HCT116 (cell line): ENCODE data around the gene DPPA4. TPM values are rescaled to one million over a fixed set of nuclear protein-coding genes. Genes with fewer than 3 reads are reported as not detected.

Experiments used
- ATAC-seq: fragments of 200-7000 bp; cut with Tn5 transposase; 2 replicates; pipeline ENCODE4 v1.9.1; 2020; ENCODE audit warnings: mild to moderate bottlenecking, moderate library complexity
- BruUV-seq: library from RNA; stranded (reverse); fragments of 400-500 nt; replicated peaks from 2 replicates; lab custom pipeline; 2021; lab: Mats Ljungman, UMichigan
- CTCF ChIA-PET: fragments of 300-600 bp; sonication (Branson Sonifier 250); formaldehyde crosslinking; loops from one replicate; lab custom pipeline; 2021; ENCODE audit warnings: antibody characterized with exemption; lab: Charles Lee
- POLR2A ChIA-PET: fragments of 300-600, 350-600 bp; sonication (Branson Sonifier 250); formaldehyde crosslinking; loops from one replicate; lab custom pipeline; 2021; ENCODE audit warnings: antibody characterized with exemption; lab: Charles Lee
- RAD21 ChIA-PET, 2 experiments: fragments of 300-600 bp; sonication (Branson Sonifier 250); formaldehyde crosslinking; loops; one replicate each; lab custom pipeline; 2023; ENCODE audit warnings: low total read pairs in 2 of 2; ENCODE audit not compliant: uncharacterized antibody in 2 of 2, unreplicated experiment in 2 of 2, low non-redundant PET in 1 of 2; lab: Charles Lee
- DNase-seq: peaks from one replicate; pipeline ENCODE4 v3.0.0-alpha.2; 2010; ENCODE audit warnings: low read depth, low spot score
- H2AFZ ChIP-seq: fragments of 200-600 bp; shearing (Covaris generic), sonication (generic); 2 replicates; pipeline ENCODE4 v1.6.1; 2017; ENCODE audit warnings: low read depth, mixed run types, mixed read lengths, antibody characterized with exemption, low read length; ENCODE audit not compliant: poor library complexity, severe bottlenecking
- H3K27ac ChIP-seq: 2 replicates; pipeline ENCODE4 v1.5.1; 2012; ENCODE audit warnings: low read depth, low read length
- H3K27me3 ChIP-seq: fragments of 200-600 bp; sonication (generic); 2 replicates; pipeline ENCODE4 v1.6.1; 2016; ENCODE audit warnings: mixed run types, low read length, mixed read lengths; ENCODE audit not compliant: insufficient read depth
- H3K36me3 ChIP-seq, 2 experiments: fragments of 200-500 bp in 1 of 2; fragments of 200-600 bp in 1 of 2; sonication (Bioruptor generic) in 1 of 2; sonication (generic) in 1 of 2; 2 replicates each; pipeline versions ENCODE4 v1.5.1 to v1.6.1; 2014 to 2016; ENCODE audit warnings: low read length in 2 of 2, inconsistent platforms in 1 of 2, mixed read lengths in 1 of 2, mixed run types in 1 of 2; ENCODE audit not compliant: insufficient read depth in 2 of 2, control insufficient read depth in 1 of 2
- H3K4me1 ChIP-seq, 2 experiments: fragments of 200-600 bp in 1 of 2; sonication (generic) in 1 of 2; 2 replicates each; pipeline versions ENCODE4 v1.5.1 to v1.6.1; 2012 to 2017; ENCODE audit warnings: low read length in 2 of 2, inconsistent platforms in 1 of 2, mild to moderate bottlenecking in 1 of 2, mixed read lengths in 1 of 2, mixed run types in 1 of 2, moderate library complexity in 1 of 2; ENCODE audit not compliant: insufficient read depth in 2 of 2, control insufficient read depth in 1 of 2
- H3K4me2 ChIP-seq: fragments of 200-600 bp; sonication (generic); 2 replicates; pipeline ENCODE4 v1.6.1; 2017; ENCODE audit warnings: mixed run types, low read length, mixed read lengths
- H3K4me3 ChIP-seq, 2 experiments: fragments of 200-600 bp in 1 of 2; sonication (generic) in 1 of 2; replicated peaks in 1 of 2; 2 replicates each; pipeline ENCODE4 v1.5.1; 2011 to 2016; ENCODE audit warnings: low read length in 2 of 2, control low read depth in 1 of 2, low read depth in 1 of 2, mild to moderate bottlenecking in 1 of 2, mixed read lengths in 1 of 2, mixed run types in 1 of 2
- H3K79me2 ChIP-seq: fragments of 200-600 bp; sonication (generic); 2 replicates; pipeline ENCODE4 v1.6.1; 2017; ENCODE audit warnings: mild to moderate bottlenecking, mixed run types, low read length, moderate library complexity, mixed read lengths; ENCODE audit not compliant: insufficient read depth
- H3K9ac ChIP-seq: fragments of 200-600 bp; sonication (generic); 2 replicates; pipeline ENCODE4 v1.6.1; 2016; ENCODE audit warnings: low read length, mixed read lengths
- H3K9me2 ChIP-seq: fragments of 200-600 bp; sonication (generic), shearing (Covaris generic); 2 replicates; pipeline ENCODE4 v1.6.1; 2017; ENCODE audit warnings: mixed run types, mild to moderate bottlenecking, moderate library complexity; ENCODE audit not compliant: insufficient read depth
- H3K9me3 ChIP-seq, 2 experiments: fragments of 200-500 bp in 1 of 2; fragments of 200-600 bp in 1 of 2; sonication (Bioruptor generic) in 1 of 2; sonication (generic) in 1 of 2; 2 replicates each; pipeline ENCODE4 v1.6.1; 2014 to 2017; ENCODE audit warnings: low read length in 2 of 2, mixed read lengths in 2 of 2, inconsistent platforms in 1 of 2, low read depth in 1 of 2, mild to moderate bottlenecking in 1 of 2, mixed run types in 1 of 2, moderate library complexity in 1 of 2; ENCODE audit not compliant: control insufficient read depth in 1 of 2, insufficient read depth in 1 of 2
- H4K20me1 ChIP-seq: fragments of 200-600 bp; sonication (generic), shearing (Covaris generic); 2 replicates; pipeline ENCODE4 v1.6.1; 2017; ENCODE audit warnings: mixed run types, mild to moderate bottlenecking, moderate library complexity; ENCODE audit not compliant: insufficient read depth
- ATF3 ChIP-seq: IDR thresholded peaks from 2 replicates; pipeline ENCODE4 v1.6.1; 2012
- CBX3 ChIP-seq: IDR thresholded peaks from 2 replicates; pipeline ENCODE4 v1.6.1; 2012; ENCODE audit warnings: low read depth
- CTCF ChIP-seq, 3 experiments: fragments of 200-600 bp in 1 of 3; sonication (generic) in 1 of 3; IDR thresholded peaks in 2 of 3; conservative IDR thresholded peaks in 1 of 3; 2 replicates each; pipeline ENCODE4 v1.5.1; 2012 to 2017; ENCODE audit warnings: low read depth in 2 of 3, low read length in 2 of 3, antibody characterized with exemption in 1 of 3, borderline replicate concordance in 1 of 3, control low read depth in 1 of 3, mild to moderate bottlenecking in 1 of 3, mixed read lengths in 1 of 3, mixed run types in 1 of 3, moderate library complexity in 1 of 3; ENCODE audit not compliant: insufficient read depth in 1 of 3
- EGR1 ChIP-seq: IDR thresholded peaks from 2 replicates; pipeline ENCODE4 v1.6.1; 2012; ENCODE audit warnings: low read depth
- ELF1 ChIP-seq: IDR thresholded peaks from 2 replicates; pipeline ENCODE4 v1.6.1; 2012; ENCODE audit warnings: low read depth, borderline replicate concordance
- FOSL1 ChIP-seq: IDR thresholded peaks from 2 replicates; pipeline ENCODE4 v1.6.1; 2012; ENCODE audit warnings: low read depth
- JUND ChIP-seq: IDR thresholded peaks from 2 replicates; pipeline ENCODE4 v1.6.1; 2012
- POLR2A ChIP-seq: IDR thresholded peaks from 2 replicates; pipeline ENCODE4 v1.7.0; 2011; ENCODE audit warnings: borderline replicate concordance; ENCODE audit not compliant: insufficient read depth, insufficient read length; ENCODE audit errors: extremely low read depth
- RAD21 ChIP-seq: IDR thresholded peaks from 2 replicates; pipeline ENCODE4 v1.6.1; 2012; ENCODE audit warnings: low read depth, mild to moderate bottlenecking
- SIN3A ChIP-seq: IDR thresholded peaks from 2 replicates; pipeline ENCODE4 v1.6.1; 2012; ENCODE audit warnings: low read depth
- SRF ChIP-seq: IDR thresholded peaks from 2 replicates; pipeline ENCODE4 v1.6.1; 2012; ENCODE audit warnings: low read depth
- TCF7L2 ChIP-seq: IDR thresholded peaks from 2 replicates; pipeline ENCODE4 v1.7.0; 2011; ENCODE audit warnings: borderline replicate concordance, inconsistent platforms; ENCODE audit not compliant: insufficient read depth, insufficient read length; ENCODE audit errors: extremely low read depth
- YY1 ChIP-seq: IDR thresholded peaks from 2 replicates; pipeline ENCODE4 v1.6.1; 2011; ENCODE audit warnings: low read length, low read depth, moderate library complexity, mild to moderate bottlenecking; ENCODE audit not compliant: insufficient replicate concordance; ENCODE audit errors: extremely low read depth
- ZBTB33 ChIP-seq: IDR thresholded peaks from 2 replicates; pipeline ENCODE4 v1.6.1; 2011; ENCODE audit warnings: mild to moderate bottlenecking, low read length, moderate library complexity; ENCODE audit not compliant: insufficient replicate concordance; ENCODE audit errors: extremely low read depth
- ZFX ChIP-seq: fragments of 450-650 bp; IDR thresholded peaks from 2 replicates; pipeline ENCODE4 v1.6.1; 2017
- ZNF274 ChIP-seq: fragments of 200-500 bp; sonication (Bioruptor generic); IDR thresholded peaks from 2 replicates; pipeline ENCODE4 v1.6.1; 2014; ENCODE audit warnings: mild to moderate bottlenecking, low read depth, low read length, inconsistent platforms
- intact Hi-C: fragments of 100-400 bp; cut with micrococcal nuclease; formaldehyde crosslinking; loops from 2 replicates; pipeline ENCODE4 v1.10.0; 2022
- total RNA-seq: library from RNA; stranded (reverse); gene quantifications from one replicate; pipeline ENCODE4 v1.2.1, GENCODE V29; 2021; ENCODE audit not compliant: unreplicated experiment

DPPA4 gene
- total RNA-seq, 1 experiment from 2014 or later: 0.27 TPM

- Histone ChIP-seq H2AFZ (no peak overlapping the region), H4K20me1 (no peaks in the 10 kb centered on the region), H3K79me2 (no peaks in the 10 kb centered on the region), H3K27ac (no peak overlapping the region), H3K27me3 (no peaks in the 10 kb centered on the region), H3K9me3 (no peaks in the 10 kb centered on the region), H3K4me3 (no peak overlapping the region), H3K4me1 (no peaks in the 10 kb centered on the region), H3K9me2 (no peaks in the 10 kb centered on the region), H3K9ac (no peak overlapping the region), H3K4me2 (no peak overlapping the region), H3K36me3 (no peaks in the 10 kb centered on the region)
- ChIA-PET RAD21 (no interaction called here), CTCF (no interaction called here), POLR2A (no interaction called here)
- intact Hi-C loops: no loop called here
- TF ChIP-seq ELF1 (no peak), POLR2A (no peak), ZNF274 (no peak), CTCF (IDR thresholded peaks at IDR 0.05 in 2 of 3, conservative IDR thresholded peaks at IDR 0.05 in 1 of 3; ENCODE audit: borderline replicate concordance in 1 of 3, insufficient read depth in 1 of 3, low read depth in 2 of 3, low read length in 2 of 3) (no peak), ATF3 (no peak), YY1 (no peak), RAD21 (no peak), SIN3A (no peak), FOSL1 (no peak), ZBTB33 (no peak), EGR1 (no peak), SRF (no peak), JUND (no peak), TCF7L2 (no peak), ZFX (no peak), CBX3 (no peak)
- no TSS peak for BruUV-seq
- ATAC-seq: no peak
- DNase-seq: no peak
Measured at GRCh38 chr3:109385442-109386318, 48.3 kb upstream of the DPPA4 start.
